Endodermal cell (in vitro differentiated cells): Measurements from ENCODE around the gene DHX57. TPM values are rescaled to one million over a fixed set of nuclear protein-coding genes. Genes with fewer than 3 reads are reported as not detected.
"Not testable (repeated sequence)": the region's sequence is repeated elsewhere in the genome, so short reads cannot be mapped to it uniquely, and the experiment has no call there.

Source experiments
- DNase-seq: peaks from one replicate; pipeline ENCODE4 v3.0.0-alpha.2; 2017
- H3K27ac ChIP-seq: 2 replicates; pipeline ENCODE4 v1.5.1; 2013; ENCODE audit warnings: mild to moderate bottlenecking, low read depth, low read length, moderate library complexity
- H3K27me3 ChIP-seq: 2 replicates; pipeline ENCODE4 v1.6.1; 2013; ENCODE audit warnings: mild to moderate bottlenecking, low read length, moderate library complexity; ENCODE audit not compliant: insufficient read depth, control insufficient read depth, poor library complexity, severe bottlenecking
- H3K36me3 ChIP-seq: 2 replicates; pipeline ENCODE4 v1.7.0; 2013; ENCODE audit warnings: mild to moderate bottlenecking, low read length, moderate library complexity; ENCODE audit not compliant: control insufficient read depth, insufficient read depth
- H3K4me1 ChIP-seq: one replicate; pipeline ENCODE4 v1.7.0; 2013; ENCODE audit warnings: low read length; ENCODE audit not compliant: control insufficient read depth, insufficient read depth
- H3K4me3 ChIP-seq: 2 replicates; pipeline ENCODE4 v1.5.1; 2013; ENCODE audit warnings: mild to moderate bottlenecking, low read length, moderate library complexity
- H3K9ac ChIP-seq: 2 replicates; pipeline ENCODE4 v1.6.1; 2013; ENCODE audit warnings: mild to moderate bottlenecking, low read length, moderate library complexity; ENCODE audit not compliant: poor library complexity, severe bottlenecking; ENCODE audit errors: extremely low read depth
- H3K9me3 ChIP-seq: 2 replicates; pipeline ENCODE4 v1.6.1; 2013; ENCODE audit warnings: mild to moderate bottlenecking, low read length, moderate library complexity; ENCODE audit not compliant: control insufficient read depth
- H3K27ac Mint-ChIP-seq: 2 replicates; pipeline ENCODE4 v1.8.0; 2020; ENCODE audit warnings: mixed read lengths
- H3K27me3 Mint-ChIP-seq: 2 replicates; pipeline ENCODE4 v1.8.0; 2021; ENCODE audit warnings: mild to moderate bottlenecking, mixed read lengths; ENCODE audit not compliant: insufficient read depth
- H3K36me3 Mint-ChIP-seq: 2 replicates; pipeline ENCODE4 v1.8.0; 2020; ENCODE audit warnings: low read depth, mixed read lengths
- H3K4me1 Mint-ChIP-seq: 2 replicates; pipeline ENCODE4 v1.8.0; 2020; ENCODE audit warnings: mixed read lengths
- H3K4me3 Mint-ChIP-seq: 2 replicates; pipeline ENCODE4 v1.8.0; 2020; ENCODE audit warnings: mild to moderate bottlenecking, moderate library complexity, mixed read lengths
- H3K9me3 Mint-ChIP-seq: 2 replicates; pipeline ENCODE4 v1.8.0; 2020; ENCODE audit warnings: mild to moderate bottlenecking, mixed read lengths
- WGBS, 2 experiments: methylation state at CpG; one replicate each; pipeline versions ENCODE4 v1.1.5 to v1.1.7; 2013; ENCODE audit warnings: missing lambda C conversion rate in 2 of 2, mixed read lengths in 1 of 2; ENCODE audit not compliant: insufficient coverage in 1 of 2, insufficient read length in 1 of 2; 5-methylcytosine and 5-hydroxymethylcytosine counted together
- total RNA-seq, 2 donors: library from RNA; stranded (reverse); fragmentation: NEBNext Ultra II Directional in 1 of 2; extraction: Animal tissue kit (Norgen Biotek cat#: 25700) in 1 of 2; gene quantifications; 2 replicates in 1 of 2; 3 replicates in 1 of 2; pipeline ENCODE4 v1.2.1, GENCODE V29; 2021
- TF ChIP-seq, protein P1 (sequence below): fragments of 200-600 bp; sonication (generic); conservative IDR thresholded peaks from 2 replicates; pipeline ENCODE4 v1.5.0; 2021; ENCODE audit warnings: antibody characterized with exemption, mild to moderate bottlenecking

DHX57 gene
- total RNA-seq, 2 donors from 2014 or later: 35.4 to 45.7 TPM

DNA sequence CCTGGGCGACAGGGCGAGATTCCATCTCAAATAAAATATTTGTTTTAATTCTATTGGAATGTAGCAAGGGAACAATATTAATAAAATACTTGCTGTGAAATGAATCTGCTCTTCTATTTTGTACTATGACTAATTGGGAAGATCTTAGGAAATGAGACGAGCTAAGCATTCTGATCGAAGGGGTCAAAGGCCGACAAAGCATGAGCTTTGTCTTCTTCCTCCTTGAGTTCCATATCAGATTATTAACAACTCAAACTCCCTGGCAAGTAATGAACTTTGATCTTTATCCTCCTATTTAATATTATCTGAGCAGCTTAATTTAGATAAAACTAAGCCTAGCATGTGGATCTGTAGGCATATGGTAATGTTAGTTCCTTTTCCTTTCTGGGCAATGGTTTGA, 82.2 kb downstream of the DHX57 start:
- no peaks in the 10 kb centered on the region for H3K27me3 ChIP-seq
- TF ChIP-seq, protein P1, sequence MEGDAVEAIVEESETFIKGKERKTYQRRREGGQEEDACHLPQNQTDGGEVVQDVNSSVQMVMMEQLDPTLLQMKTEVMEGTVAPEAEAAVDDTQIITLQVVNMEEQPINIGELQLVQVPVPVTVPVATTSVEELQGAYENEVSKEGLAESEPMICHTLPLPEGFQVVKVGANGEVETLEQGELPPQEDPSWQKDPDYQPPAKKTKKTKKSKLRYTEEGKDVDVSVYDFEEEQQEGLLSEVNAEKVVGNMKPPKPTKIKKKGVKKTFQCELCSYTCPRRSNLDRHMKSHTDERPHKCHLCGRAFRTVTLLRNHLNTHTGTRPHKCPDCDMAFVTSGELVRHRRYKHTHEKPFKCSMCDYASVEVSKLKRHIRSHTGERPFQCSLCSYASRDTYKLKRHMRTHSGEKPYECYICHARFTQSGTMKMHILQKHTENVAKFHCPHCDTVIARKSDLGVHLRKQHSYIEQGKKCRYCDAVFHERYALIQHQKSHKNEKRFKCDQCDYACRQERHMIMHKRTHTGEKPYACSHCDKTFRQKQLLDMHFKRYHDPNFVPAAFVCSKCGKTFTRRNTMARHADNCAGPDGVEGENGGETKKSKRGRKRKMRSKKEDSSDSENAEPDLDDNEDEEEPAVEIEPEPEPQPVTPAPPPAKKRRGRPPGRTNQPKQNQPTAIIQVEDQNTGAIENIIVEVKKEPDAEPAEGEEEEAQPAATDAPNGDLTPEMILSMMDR: no peak
- no peaks in the 10 kb centered on the region for H3K4me1 Mint-ChIP-seq
- DNase-seq: no peak
- H3K27ac ChIP-seq: no peak overlapping the region
- WGBS, 2 experiments: 96% methylated on average over 5 of the region's 5 CpGs; no CpG with 5 or more reads in 1 of the 2 experiments
- H3K4me1 ChIP-seq: peaks cover 4% of the 10 kb centered on the region
- no peaks in the 10 kb centered on the region for H3K9me3 Mint-ChIP-seq
- peaks cover 14% of the 10 kb centered on the region for H3K36me3 ChIP-seq
- no peaks in the 10 kb centered on the region for H3K9me3 ChIP-seq
- no peak overlapping the region for H3K4me3 Mint-ChIP-seq
- no peak overlapping the region for H3K27ac Mint-ChIP-seq
- H3K36me3 Mint-ChIP-seq: peaks cover 6% of the 10 kb centered on the region
- no peak overlapping the region for H3K9ac ChIP-seq
- H3K27me3 Mint-ChIP-seq: no peaks in the 10 kb centered on the region
- H3K4me3 ChIP-seq: no peak overlapping the region

- Histone ChIP-seq H3K9me3 (no peaks in the 10 kb centered on the region), H3K36me3 (peaks cover 6% of the 10 kb centered on the region), H3K9ac (no peak overlapping the region), H3K27ac (no peak overlapping the region), H3K4me1 (peaks cover 4% of the 10 kb centered on the region), H3K27me3 (no peaks in the 10 kb centered on the region), H3K4me3 (no peak overlapping the region)
- H3K27me3 Mint-ChIP-seq: no peaks in the 10 kb centered on the region
- H3K9me3 Mint-ChIP-seq: no peaks in the 10 kb centered on the region
- no peak overlapping the region for H3K27ac Mint-ChIP-seq
- no peaks in the 10 kb centered on the region for H3K4me1 Mint-ChIP-seq
- no peaks in the 10 kb centered on the region for H3K36me3 Mint-ChIP-seq
- no peak overlapping the region for H3K4me3 Mint-ChIP-seq
- 50% methylated on average over 2 of the region's 2 CpGs; no CpG with 5 or more reads in 1 of the 2 experiments for WGBS, 2 experiments
- no peak for DNase-seq
- TF ChIP-seq, protein P1: no peak
Measured at GRCh38 chr2:38792751-38793150, 83.0 kb downstream of the DHX57 start.

DNA sequence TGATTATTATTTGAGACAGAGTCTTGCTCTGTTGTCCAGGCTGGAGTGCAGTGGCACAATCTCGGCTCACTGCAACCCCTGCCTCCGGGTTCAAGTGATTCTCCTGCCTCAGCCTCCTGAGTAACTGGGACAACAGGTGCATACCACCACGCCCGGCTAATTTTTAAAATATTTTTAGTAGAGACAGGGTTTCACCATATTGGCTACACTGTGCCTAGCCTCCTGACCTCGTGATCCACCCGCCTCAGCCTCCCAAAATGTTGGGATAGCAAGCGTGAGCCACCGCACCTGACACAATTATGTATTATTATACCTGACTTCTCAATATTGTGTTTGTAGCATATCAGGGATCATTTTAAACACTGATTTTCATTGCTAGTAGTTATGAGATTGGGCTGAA, 83.4 kb downstream of the DHX57 start:
- not testable (repeated sequence) for H3K36me3 ChIP-seq, H3K4me1 Mint-ChIP-seq, H3K27me3 ChIP-seq, H3K4me3 Mint-ChIP-seq, DNase-seq, H3K36me3 Mint-ChIP-seq, H3K4me3 ChIP-seq, H3K9ac ChIP-seq, H3K9me3 Mint-ChIP-seq, H3K27ac Mint-ChIP-seq, H3K9me3 ChIP-seq, H3K27ac ChIP-seq, H3K4me1 ChIP-seq, H3K27me3 Mint-ChIP-seq
- 95 to 96% methylated on average over 3 to 8 of the region's 8 CpGs for WGBS, 2 experiments

DNA sequence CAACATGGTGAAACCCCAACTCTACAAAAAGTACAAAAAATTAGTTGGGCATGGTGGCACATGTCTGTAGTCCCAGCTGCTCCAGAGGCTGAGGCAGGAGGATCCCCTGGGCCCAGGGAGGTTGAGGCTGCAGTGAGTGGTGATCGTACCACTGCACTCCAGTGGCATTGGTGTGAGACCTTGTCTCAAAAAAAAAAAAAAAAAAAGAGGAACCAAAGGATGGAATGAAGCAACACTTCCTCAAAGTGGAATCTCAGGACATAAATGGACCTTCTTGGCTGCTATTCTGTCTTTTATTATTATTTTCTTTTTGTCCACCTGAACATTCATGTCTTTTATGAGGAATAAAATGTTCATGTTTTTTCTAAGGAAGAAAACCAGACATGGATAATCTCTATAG, 84.0 kb downstream of the DHX57 start:
- no peak for DNase-seq
- TF ChIP-seq, protein P1: no peak
- Mint-ChIP-seq H3K27me3 (no peaks in the 10 kb centered on the region), H3K27ac (no peak overlapping the region), H3K4me3 (no peak overlapping the region), H3K4me1 (no peaks in the 10 kb centered on the region), H3K9me3 (no peaks in the 10 kb centered on the region), H3K36me3 (no peaks in the 10 kb centered on the region)
- H3K4me1 ChIP-seq: peaks cover 4% of the 10 kb centered on the region
- no peaks in the 10 kb centered on the region for H3K36me3 ChIP-seq
- no peak overlapping the region for H3K4me3 ChIP-seq
- no peak overlapping the region for H3K27ac ChIP-seq
- no peaks in the 10 kb centered on the region for H3K9me3 ChIP-seq
- WGBS, 2 experiments: 97 to 100% methylated on average over 1 of the region's 1 CpG
- H3K9ac ChIP-seq: no peak overlapping the region
- H3K27me3 ChIP-seq: no peaks in the 10 kb centered on the region
